Activated naive CD4-positive, alpha-beta T cell treated with anti-CD3 and anti-CD28 coated beads, Interleukin-2, amount 50 U/mL, for 72 hours (primary cell): ENCODE results near the gene DPY19L3. TPM values are rescaled to one million over a fixed set of nuclear protein-coding genes. Genes with fewer than 3 reads are reported as not detected.
"Not testable (repeated sequence)": the region's sequence is repeated elsewhere in the genome, so short reads cannot be mapped to it uniquely, and the experiment has no call there.

ENCODE experiments used
- ATAC-seq, 2 donors: fragments of 150-1000 bp; cut with Tn5 transposase; 2 replicates each; pipeline ENCODE4 v1.10.0; 2021; ENCODE audit warnings: mild to moderate bottlenecking in 2 of 2, moderate library complexity in 2 of 2
- DNase-seq, 2 donors: peaks; one replicate each; pipeline ENCODE4 v3.0.0; 2021 to 2022; ENCODE audit warnings: low spot score in 2 of 2
- H3K27ac Mint-ChIP-seq, 2 donors: one replicate each; pipeline ENCODE4 v1.8.0; 2022; ENCODE audit warnings: mild to moderate bottlenecking in 2 of 2, mixed read lengths in 2 of 2
- H3K36me3 Mint-ChIP-seq, 2 donors: one replicate each; pipeline ENCODE4 v1.8.0; 2022; ENCODE audit warnings: mixed read lengths in 2 of 2
- H3K9me3 Mint-ChIP-seq, 2 donors: one replicate each; pipeline ENCODE4 v1.8.0; 2022; ENCODE audit warnings: mixed read lengths in 2 of 2
- total RNA-seq, 2 donors: library from RNA; stranded (reverse); gene quantifications; one replicate each; pipeline ENCODE4 v1.2.3, GENCODE V29; 2022

Gene DPY19L3
- total RNA-seq, 2 donors from 2014 or later, result 15.4 to 22.2 TPM

GRCh38 chr19:32459204-32459865 is 53.8 kb downstream of the DPY19L3 start:
- DNase-seq, result no peak
- H3K36me3 Mint-ChIP-seq, result no peaks in the 10 kb centered on the region
- H3K27ac Mint-ChIP-seq, result no peak overlapping the region
- no peaks in the 10 kb centered on the region for H3K9me3 Mint-ChIP-seq
- ATAC-seq, result no peak

- H3K27ac Mint-ChIP-seq, result no peak overlapping the region
- no peak for DNase-seq
- H3K36me3 Mint-ChIP-seq, result no peaks in the 10 kb centered on the region
- H3K9me3 Mint-ChIP-seq, result no peaks in the 10 kb centered on the region
- ATAC-seq, result no peak
These were observed 54.9 kb downstream of the DPY19L3 start for GRCh38 chr19:32460476-32460875.

DNA sequence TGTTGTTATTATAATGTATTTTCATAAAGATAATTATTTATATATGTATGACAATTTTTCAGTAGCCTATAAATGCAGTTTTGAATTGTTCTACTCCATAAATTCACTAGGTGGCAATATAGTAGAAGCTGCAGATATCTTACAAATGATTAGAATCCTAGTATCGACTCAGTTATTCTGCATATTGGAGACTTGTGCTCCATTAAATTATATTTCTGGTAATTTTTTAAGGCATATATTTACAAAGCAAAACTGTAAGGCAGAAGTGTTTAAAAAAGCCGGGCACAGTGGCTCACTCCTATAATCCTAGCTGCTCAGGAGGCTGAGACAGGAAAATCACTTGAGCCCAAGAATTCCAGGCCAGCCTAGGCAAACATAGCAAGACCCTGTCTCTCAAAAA is 58.7 kb downstream of the DPY19L3 start:
- no peaks in the 10 kb centered on the region for H3K9me3 Mint-ChIP-seq

DNA sequence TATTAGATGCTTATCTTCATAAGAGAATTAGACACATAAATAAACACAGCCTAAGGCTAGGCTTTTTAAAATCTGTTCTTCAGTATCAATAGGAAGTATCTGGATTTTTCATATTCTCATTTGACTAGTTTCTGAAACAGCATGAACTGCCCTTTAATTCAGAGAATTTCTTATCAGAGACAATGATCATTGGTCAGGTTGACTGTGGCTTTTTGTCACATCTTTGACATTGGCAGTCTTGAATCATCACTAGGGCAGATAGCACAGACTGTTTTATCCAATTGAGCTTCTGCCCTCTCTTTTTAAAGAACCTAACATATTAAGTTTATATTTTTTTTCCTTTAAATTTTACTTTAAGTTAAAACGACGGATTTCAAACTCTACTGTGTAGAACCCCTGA is 59.6 kb downstream of the DPY19L3 start:
- H3K27ac Mint-ChIP-seq, result no peak overlapping the region
- DNase-seq, result no peak
- ATAC-seq, result no peak
- H3K36me3 Mint-ChIP-seq, result no peaks in the 10 kb centered on the region
- no peaks in the 10 kb centered on the region for H3K9me3 Mint-ChIP-seq

More for the DNA sequence above, 58.7 kb downstream of the DPY19L3 start:
- ATAC-seq (no peak), DNase-seq (no peak)
- H3K27ac Mint-ChIP-seq, result no peak overlapping the region
- no peaks in the 10 kb centered on the region for H3K36me3 Mint-ChIP-seq

- Mint-ChIP-seq H3K9me3 (no peaks in the 10 kb centered on the region), H3K36me3 (no peaks in the 10 kb centered on the region), H3K27ac (no peak overlapping the region)
- ATAC-seq (no peak), DNase-seq (no peak)
These were observed 64.2 kb downstream of the DPY19L3 start for GRCh38 chr19:32469795-32470194.

DNA sequence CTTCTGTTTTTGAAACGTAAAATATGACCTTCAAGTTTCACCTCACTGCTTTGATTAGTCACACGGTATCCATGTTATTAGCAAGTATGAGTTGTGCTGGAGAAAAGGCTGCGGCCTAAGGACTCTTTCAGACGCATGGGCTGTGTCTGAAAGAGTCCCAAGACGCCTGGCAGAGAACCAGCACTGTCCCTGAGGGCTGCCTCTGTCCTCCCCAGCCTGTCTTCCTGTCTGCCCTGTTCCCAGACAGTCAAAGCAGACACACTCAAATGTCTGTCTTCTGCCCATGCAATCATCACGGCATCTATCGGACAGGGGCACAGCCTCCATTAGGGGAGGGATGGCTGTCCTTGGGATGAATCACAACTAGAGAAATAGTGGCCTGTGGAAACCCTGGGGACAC is 65.5 kb downstream of the DPY19L3 start:
- no peak overlapping the region for H3K27ac Mint-ChIP-seq
- no peaks in the 10 kb centered on the region for H3K36me3 Mint-ChIP-seq
- ATAC-seq (no peak), DNase-seq (no peak)
- no peaks in the 10 kb centered on the region for H3K9me3 Mint-ChIP-seq

GRCh38 chr19:32471811-32472210 is 66.2 kb downstream of the DPY19L3 start:
- no peak overlapping the region for H3K27ac Mint-ChIP-seq
- H3K36me3 Mint-ChIP-seq, result no peaks in the 10 kb centered on the region
- DNase-seq (no peak), ATAC-seq (no peak)
- no peaks in the 10 kb centered on the region for H3K9me3 Mint-ChIP-seq

- no peaks in the 10 kb centered on the region for H3K9me3 Mint-ChIP-seq
- DNase-seq (no peak), ATAC-seq (no peak)
- H3K27ac Mint-ChIP-seq, result no peak overlapping the region
- peaks cover 7 to 9% of the 10 kb centered on the region in 2 donors for H3K36me3 Mint-ChIP-seq
These were observed 69.8 kb downstream of the DPY19L3 start for GRCh38 chr19:32475141-32476031.

GRCh38 chr19:32476032-32476350 is 70.4 kb downstream of the DPY19L3 start:
- no peaks in the 10 kb centered on the region for H3K9me3 Mint-ChIP-seq
- no peak overlapping the region for H3K27ac Mint-ChIP-seq
- H3K36me3 Mint-ChIP-seq, result peaks cover 7 to 9% of the 10 kb centered on the region in 2 donors
- ATAC-seq (no peak), DNase-seq (no peak)

DNA sequence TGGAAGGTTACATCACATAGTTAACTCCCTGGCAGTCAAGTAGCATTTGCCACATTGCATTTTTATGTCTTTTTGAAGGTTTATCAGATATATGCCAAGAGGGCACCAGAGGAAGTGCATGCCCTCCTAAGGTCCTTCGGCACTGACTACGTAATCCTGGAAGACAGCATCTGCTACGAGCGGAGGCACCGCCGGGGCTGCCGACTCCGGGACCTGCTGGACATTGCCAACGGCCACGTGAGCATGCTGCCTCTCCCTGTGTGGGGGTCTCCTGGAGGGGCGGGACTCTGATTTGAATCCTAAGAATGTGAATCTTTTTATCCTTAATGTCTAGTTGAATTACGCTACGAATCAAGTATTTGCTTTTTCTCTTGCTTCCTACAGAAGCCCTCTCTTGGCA is 74.8 kb downstream of the DPY19L3 start:
- ATAC-seq, result no peak
- Mint-ChIP-seq H3K27ac (no peak overlapping the region), H3K36me3 (peaks cover 7 to 20% of the 10 kb centered on the region in 2 donors), H3K9me3 (no peaks in the 10 kb centered on the region)
- no peak for DNase-seq

GRCh38 chr19:32483574-32483973 is 78.0 kb downstream of the DPY19L3 start:
- Mint-ChIP-seq H3K27ac (no peak overlapping the region), H3K36me3 (peaks cover 0 to 11% of the 10 kb centered on the region in 2 donors), H3K9me3 (no peaks in the 10 kb centered on the region)
- DNase-seq, result no peak
- ATAC-seq, result no peak

GRCh38 chr19:32489971-32490370 is 84.4 kb downstream of the DPY19L3 start:
- peaks cover 0 to 4% of the 10 kb centered on the region in 2 donors for H3K9me3 Mint-ChIP-seq
- no peak overlapping the region for H3K27ac Mint-ChIP-seq
- no peak for ATAC-seq
- no peak for DNase-seq
- H3K36me3 Mint-ChIP-seq, result no peaks in the 10 kb centered on the region

DNA sequence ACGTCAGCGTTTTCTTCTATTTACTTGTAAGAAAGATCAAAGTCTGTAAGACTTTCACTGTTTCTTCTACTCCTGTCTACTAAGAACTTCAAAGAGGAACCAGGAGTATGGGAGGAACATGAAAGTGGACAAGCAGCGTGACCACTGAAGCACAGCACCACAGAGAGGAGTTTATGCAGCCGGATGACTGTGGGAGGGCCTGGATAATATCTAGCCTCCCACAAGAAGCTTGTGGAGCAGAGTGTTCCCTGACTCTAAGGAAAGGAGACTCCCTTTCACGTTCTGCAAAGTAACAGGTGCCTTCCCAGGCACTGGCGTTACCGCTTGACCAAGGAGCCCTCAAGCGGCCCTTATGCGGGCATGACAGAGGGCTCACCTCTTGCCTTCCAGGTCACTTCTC is 91.8 kb downstream of the DPY19L3 start:
- Mint-ChIP-seq H3K27ac (no peak overlapping the region), H3K9me3 (peaks cover 0 to 5% of the 10 kb centered on the region in 2 donors), H3K36me3 (no peaks in the 10 kb centered on the region)
- no peak for DNase-seq
- no peak for ATAC-seq

GRCh38 chr19:32498648-32499200 is 93.2 kb downstream of the DPY19L3 start:
- no peak for DNase-seq

DNA sequence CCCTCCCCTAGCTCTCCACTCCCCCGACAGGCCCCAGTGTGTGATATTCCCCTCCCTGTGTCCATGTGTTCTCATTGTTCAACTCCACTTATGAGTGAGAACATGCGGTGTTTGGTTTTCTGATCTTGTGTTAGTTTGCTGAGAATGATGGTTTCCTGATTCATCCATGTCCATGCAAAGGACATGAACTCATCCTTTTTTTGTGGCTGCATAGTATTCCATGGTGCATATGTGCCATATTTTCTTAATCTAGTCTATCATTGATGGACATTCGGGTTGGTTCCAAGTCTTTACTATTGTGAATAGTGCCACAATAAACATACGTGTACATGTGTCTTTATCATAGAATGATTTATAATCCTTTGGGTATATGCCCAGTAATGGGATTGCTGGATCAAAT is 106.9 kb downstream of the DPY19L3 start:
- DNase-seq, ATAC-seq, H3K9me3 Mint-ChIP-seq, H3K36me3 Mint-ChIP-seq, H3K27ac Mint-ChIP-seq: not testable (repeated sequence)

More at GRCh38 chr19:32498648-32499200, 93.2 kb downstream of the DPY19L3 start:
- ATAC-seq, result no peak
- no peak overlapping the region for H3K27ac Mint-ChIP-seq
- no peaks in the 10 kb centered on the region for H3K36me3 Mint-ChIP-seq
- H3K9me3 Mint-ChIP-seq, result peaks cover 0 to 5% of the 10 kb centered on the region in 2 donors

DNA sequence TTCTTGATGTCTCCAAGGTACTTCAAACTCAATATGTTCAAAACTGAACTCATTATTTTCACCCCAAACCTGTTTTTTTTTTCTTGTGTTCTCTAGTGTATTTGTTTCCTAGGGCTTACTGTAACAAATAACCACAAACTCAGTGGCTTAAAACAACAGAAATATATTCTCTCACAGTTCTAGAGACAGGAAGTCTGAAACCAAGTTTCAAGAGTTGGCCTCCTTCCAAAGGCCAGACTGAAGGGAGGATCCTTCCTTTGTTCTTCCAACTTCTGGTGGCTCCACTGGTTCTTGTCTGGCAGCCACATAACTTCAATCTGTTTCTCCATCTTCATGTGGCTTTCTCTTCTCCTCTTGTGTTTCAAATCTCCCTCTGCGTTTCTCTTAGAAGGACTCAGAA is 113.5 kb downstream of the DPY19L3 start:
- DNase-seq (no peak), ATAC-seq (no peak)

GRCh38 chr19:32522967-32523366 is 117.4 kb downstream of the DPY19L3 start:
- H3K36me3 Mint-ChIP-seq, result peaks cover 0 to 8% of the 10 kb centered on the region in 2 donors
- ATAC-seq (no peak), DNase-seq (no peak)
- no peak overlapping the region for H3K27ac Mint-ChIP-seq
- peaks cover 0 to 16% of the 10 kb centered on the region in 2 donors for H3K9me3 Mint-ChIP-seq

More for the DNA sequence above, 113.5 kb downstream of the DPY19L3 start:
- H3K36me3 Mint-ChIP-seq, result no peaks in the 10 kb centered on the region
- peak overlapping the region in 1 of 2 donors; percentile 22 for H3K27ac Mint-ChIP-seq
- H3K9me3 Mint-ChIP-seq, result peaks cover 0 to 15% of the 10 kb centered on the region in 2 donors
